Measurements from ENCODE around the gene FBRSL1. TPM values are rescaled to one million over a fixed set of nuclear protein-coding genes. Genes with fewer than 3 reads are reported as not detected.
A peak's percentile ranks its signal among the peaks of the same experiment; 100 is the strongest.

FBRSL1 gene
- total RNA-seq, 3 donors from 2014 or later = 3.5 to 9.8 (median 7.2) TPM

DNA sequence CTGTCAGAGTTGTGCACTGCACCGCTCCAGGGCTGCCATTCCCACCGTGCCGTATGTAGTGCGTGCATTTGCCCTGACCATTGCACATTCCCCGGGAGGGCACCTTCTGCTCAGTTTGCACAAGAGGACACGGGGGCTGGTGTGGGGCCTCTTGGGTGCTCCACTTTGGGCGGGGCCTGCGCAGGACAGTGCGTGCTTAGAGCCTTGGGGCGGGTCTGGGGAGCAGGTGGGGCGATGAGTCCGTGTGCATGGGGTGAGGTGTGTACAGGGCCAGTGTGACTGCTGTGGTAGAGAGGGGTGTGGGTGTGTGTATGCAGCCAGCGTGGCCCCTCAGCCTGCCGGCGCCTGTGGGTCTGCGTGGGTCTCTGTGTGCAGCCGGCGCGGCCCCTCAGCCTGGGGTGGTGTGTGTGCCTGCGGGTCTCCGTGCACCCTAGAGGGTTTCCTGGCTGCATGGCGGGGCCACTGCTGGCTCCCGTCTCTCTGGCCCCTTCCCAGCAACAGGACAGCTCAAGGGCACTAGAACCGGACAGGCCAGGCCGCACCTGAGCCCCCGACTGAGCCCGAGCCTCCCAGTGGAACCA is 31.9 kb downstream of the FBRSL1 start:
- no peaks in the 10 kb centered on the region for H3K27me3 ChIP-seq
- intact Hi-C loops (cut with DNase I; ENCODE audit: low total_unique reads) = loop anchor here (10.0 kb wide), 1 partner anchor 97 kb away; no protein-coding TSS in a partner anchor

GRCh38 chr12:132522592-132523380 is 32.8 kb downstream of the FBRSL1 start:
- Histone ChIP-seq H3K4me3 (no peak overlapping the region), H3K27me3 (no peaks in the 10 kb centered on the region), H3K27ac (no peak overlapping the region), H3K36me3 (no peaks in the 10 kb centered on the region), H3K9me3 (no peaks in the 10 kb centered on the region), H3K4me1 (peaks cover 3 to 16% of the 10 kb centered on the region in 2 donors)
- DNase-seq (ENCODE audit: low spot score in 2 of 2) = no peak
- intact Hi-C loops (cut with DNase I; ENCODE audit: low total_unique reads) = loop anchor here (10.0 kb wide), 1 partner anchor 98 kb away; no protein-coding TSS in a partner anchor
- TF ChIP-seq POLR2AphosphoS5 (IDR thresholded peaks at IDR 0.05) (no peak), POLR2A (IDR thresholded peaks at IDR 0.05) (no peak)
- TF ChIP-seq, protein P1, sequence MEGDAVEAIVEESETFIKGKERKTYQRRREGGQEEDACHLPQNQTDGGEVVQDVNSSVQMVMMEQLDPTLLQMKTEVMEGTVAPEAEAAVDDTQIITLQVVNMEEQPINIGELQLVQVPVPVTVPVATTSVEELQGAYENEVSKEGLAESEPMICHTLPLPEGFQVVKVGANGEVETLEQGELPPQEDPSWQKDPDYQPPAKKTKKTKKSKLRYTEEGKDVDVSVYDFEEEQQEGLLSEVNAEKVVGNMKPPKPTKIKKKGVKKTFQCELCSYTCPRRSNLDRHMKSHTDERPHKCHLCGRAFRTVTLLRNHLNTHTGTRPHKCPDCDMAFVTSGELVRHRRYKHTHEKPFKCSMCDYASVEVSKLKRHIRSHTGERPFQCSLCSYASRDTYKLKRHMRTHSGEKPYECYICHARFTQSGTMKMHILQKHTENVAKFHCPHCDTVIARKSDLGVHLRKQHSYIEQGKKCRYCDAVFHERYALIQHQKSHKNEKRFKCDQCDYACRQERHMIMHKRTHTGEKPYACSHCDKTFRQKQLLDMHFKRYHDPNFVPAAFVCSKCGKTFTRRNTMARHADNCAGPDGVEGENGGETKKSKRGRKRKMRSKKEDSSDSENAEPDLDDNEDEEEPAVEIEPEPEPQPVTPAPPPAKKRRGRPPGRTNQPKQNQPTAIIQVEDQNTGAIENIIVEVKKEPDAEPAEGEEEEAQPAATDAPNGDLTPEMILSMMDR (IDR thresholded peaks at IDR 0.05) = no peak

More for the DNA sequence above, 31.9 kb downstream of the FBRSL1 start:
- no peak overlapping the region for H3K27ac ChIP-seq
- no peak overlapping the region for H3K4me3 ChIP-seq
- TF ChIP-seq POLR2AphosphoS5 (IDR thresholded peaks at IDR 0.05) (no peak), POLR2A (IDR thresholded peaks at IDR 0.05) (no peak)
- TF ChIP-seq, protein P1 (IDR thresholded peaks at IDR 0.05) = no peak
- DNase-seq (ENCODE audit: low spot score in 2 of 2) = no peak
- no peaks in the 10 kb centered on the region for H3K9me3 ChIP-seq
- H3K4me1 ChIP-seq = peaks cover 3 to 16% of the 10 kb centered on the region in 2 donors
- no peaks in the 10 kb centered on the region for H3K36me3 ChIP-seq

- Histone ChIP-seq H3K4me1 (peaks cover 3 to 16% of the 10 kb centered on the region in 2 donors), H3K9me3 (no peaks in the 10 kb centered on the region), H3K36me3 (no peaks in the 10 kb centered on the region), H3K4me3 (peak overlapping the region in 1 of 3 donors; percentile 22), H3K27ac (no peak overlapping the region), H3K27me3 (no peaks in the 10 kb centered on the region)
- intact Hi-C loops (cut with DNase I; ENCODE audit: low total_unique reads) = loop anchor here (10.0 kb wide), 1 partner anchor 99 kb away; no protein-coding TSS in a partner anchor
- TF ChIP-seq, protein P1 (IDR thresholded peaks at IDR 0.05) = peak in 2 of 3 donors; percentile 52 to 59
- TF ChIP-seq POLR2A (IDR thresholded peaks at IDR 0.05) = no peak
- peak; percentile 41 to 74 for DNase-seq (ENCODE audit: low spot score in 2 of 2)
Observed at GRCh38 chr12:132523576-132524331, 33.8 kb downstream of the FBRSL1 start.

GRCh38 chr12:132524405-132524804 is 34.5 kb downstream of the FBRSL1 start:
- TF ChIP-seq POLR2A (IDR thresholded peaks at IDR 0.05) = no peak
- TF ChIP-seq POLR2AphosphoS5 (IDR thresholded peaks at IDR 0.05) = no peak
- TF ChIP-seq, protein P1 (IDR thresholded peaks at IDR 0.05) = no peak
- Histone ChIP-seq H3K9me3 (no peaks in the 10 kb centered on the region), H3K27me3 (no peaks in the 10 kb centered on the region), H3K27ac (no peak overlapping the region), H3K4me3 (peak overlapping the region in 1 of 3 donors; percentile 22), H3K4me1 (peaks cover 3 to 16% of the 10 kb centered on the region in 2 donors), H3K36me3 (no peaks in the 10 kb centered on the region)
- peak; percentile 82 to 89 for DNase-seq (ENCODE audit: low spot score in 2 of 2)
- intact Hi-C loops (cut with DNase I; ENCODE audit: low total_unique reads) = loop anchor here (10.0 kb wide), 1 partner anchor 100 kb away; no protein-coding TSS in a partner anchor

Measured in breast epithelium (tissue), 4 donors.